BLaER1 treated with 17β-estradiol and CSF1 and Interleukin-3, amounts not matched to agents 10 nM and 100 nM (cell line): ENCODE measurements around the gene TEAD2.

Experiments
- H3K27ac ChIP-seq, 11 experiments: shearing (Covaris generic); formaldehyde crosslinking; 2 replicates each; pipeline ENCODE4 v1.8.1; 2022
- H3K27me3 ChIP-seq, 11 experiments: shearing (Covaris generic); formaldehyde crosslinking; 2 replicates each; pipeline ENCODE4 v1.8.1; 2022
- H3K36me3 ChIP-seq, 11 experiments: shearing (Covaris generic); formaldehyde crosslinking; 2 replicates each; pipeline ENCODE4 v1.8.1; 2022
- H3K4me1 ChIP-seq, 10 experiments: shearing (Covaris generic); formaldehyde crosslinking; 2 replicates each; pipeline ENCODE4 v1.8.1; 2022
- H3K4me2 ChIP-seq, 11 experiments: shearing (Covaris generic); formaldehyde crosslinking; 2 replicates each; pipeline ENCODE4 v1.8.1; 2022
- H3K4me3 ChIP-seq, 10 experiments: shearing (Covaris generic); formaldehyde crosslinking; 2 replicates each; pipeline ENCODE4 v1.8.1; 2022
- H3K9ac ChIP-seq, 11 experiments: shearing (Covaris generic); formaldehyde crosslinking; 2 replicates each; pipeline ENCODE4 v1.8.1; 2022
- H3K9me3 ChIP-seq, 11 experiments: shearing (Covaris generic); formaldehyde crosslinking; replicated peaks in 1 of 11; 2 replicates each; pipeline ENCODE4 v1.8.1; 2022
- H4K20me1 ChIP-seq, 11 experiments: shearing (Covaris generic); formaldehyde crosslinking; 2 replicates each; pipeline ENCODE4 v1.8.1; 2022
- Cebpa-rat ChIP-seq, 11 experiments: shearing (Covaris generic); IDR thresholded peaks; 2 replicates each; pipeline ENCODE4 v1.8.1; 2022

The TEAD2 gene

DNA sequence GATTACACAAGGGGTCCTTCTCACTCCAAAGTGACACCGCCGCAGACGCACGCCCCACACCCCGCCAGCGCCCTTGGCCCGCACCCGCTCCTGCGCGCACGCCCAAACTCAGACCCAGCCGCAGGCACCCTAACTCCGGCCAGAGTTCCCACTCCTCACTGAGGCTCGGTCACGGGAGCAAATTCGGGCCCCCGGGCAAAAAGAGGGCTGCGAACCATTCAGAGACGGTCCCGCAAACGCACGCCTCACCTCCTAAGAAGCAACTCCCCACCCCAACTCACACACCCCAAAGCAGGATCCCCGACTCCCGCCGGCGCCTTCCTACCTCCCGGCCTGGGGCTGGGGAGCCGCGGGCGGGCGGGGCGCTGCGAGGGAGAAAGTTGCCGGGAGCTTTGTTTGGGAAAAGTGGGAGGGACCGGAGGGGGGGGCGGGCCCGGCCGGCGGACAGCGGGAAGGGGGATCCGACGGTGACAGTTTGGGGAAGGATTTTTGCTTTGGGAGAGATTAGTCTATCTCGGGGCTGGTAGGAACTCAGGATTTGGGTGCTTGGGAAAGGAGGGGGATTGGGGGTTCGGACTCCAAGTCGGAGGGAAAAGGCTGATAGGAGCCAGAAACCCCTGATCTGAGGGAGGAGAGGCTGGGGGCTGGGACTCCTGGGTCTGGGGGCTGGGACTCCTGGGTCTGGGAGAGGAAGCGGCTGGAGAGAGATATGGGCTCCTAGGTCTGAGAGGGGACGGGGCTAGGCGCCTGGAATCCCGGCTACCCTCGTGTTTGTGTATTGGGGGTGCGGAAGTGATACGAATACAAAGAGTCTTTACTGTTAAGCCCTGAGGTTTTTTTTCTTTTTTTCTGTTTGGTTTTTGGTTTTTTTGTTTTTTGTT lies at the start of gene TEAD2:
TSS of gene TEAD2 (minus strand) at position 369 of the 881 bp plus-strand sequence. CDS start 2,341 bp downstream, outside the sequence.
- Histone ChIP-seq H3K36me3 (no peaks in the 10 kb centered on the region), H3K4me1 (peaks cover 0 to 2% (median 0%) of the 10 kb centered on the region in 10 experiments; a peak in 2 of 20 replicates), H3K9me3 (peaks cover 8 to 12% (median 10%) of the 10 kb centered on the region in 11 experiments; a peak in 20 of 22 replicates), H3K4me3 (peak within 1 kb of the TSS in 2 of 10 experiments; percentile 8 to 12; a peak in 1 of 20 replicates), H3K4me2 (no peak within 1 kb of the TSS), H3K9ac (no peak within 1 kb of the TSS), H3K27ac (no peak within 1 kb of the TSS), H3K27me3 (peaks cover 53 to 80% (median 67%) of the 10 kb centered on the region in 11 experiments), H4K20me1 (no peaks in the 10 kb centered on the region; a peak in 1 of 22 replicates)
- no peak for TF ChIP-seq Cebpa-rat (IDR thresholded peaks at IDR 0.05)

DNA sequence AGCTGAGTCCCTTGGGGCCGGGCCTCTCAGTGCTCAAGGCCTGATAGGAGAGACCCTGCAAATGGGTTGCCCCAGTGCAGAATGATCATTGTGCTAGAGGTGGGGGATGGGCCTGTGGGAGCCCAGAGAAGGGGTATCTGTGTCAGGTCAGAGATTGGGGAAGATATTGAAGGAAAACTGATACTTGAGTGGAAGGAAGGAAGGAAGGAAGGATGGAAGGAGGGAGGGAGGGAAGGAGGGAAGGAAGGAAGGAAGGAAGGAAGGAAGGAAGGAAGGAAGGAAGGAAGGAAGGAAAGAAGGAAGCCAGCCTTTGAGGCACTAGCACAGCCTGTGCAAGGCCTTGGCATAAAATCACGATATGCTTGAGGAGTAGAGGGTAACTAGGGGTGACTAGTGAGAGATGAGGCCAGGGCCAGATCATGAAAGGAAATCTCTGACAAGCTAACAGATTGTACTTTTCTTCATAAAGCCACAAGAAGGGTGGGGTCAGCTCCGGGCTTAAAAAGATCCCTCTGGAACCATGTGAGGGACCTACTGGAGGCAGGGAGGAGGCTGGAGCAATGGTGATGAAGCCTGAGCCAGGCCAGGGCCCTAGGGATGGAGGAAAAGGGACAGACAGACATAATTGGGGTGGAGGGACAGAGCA lies 49.6 kb upstream of the TEAD2 start:
- peak overlapping the region in 9 of 11 experiments; percentile 21 to 86 (median 81); a peak in 13 of 22 replicates for H3K27ac ChIP-seq
- H3K4me2 ChIP-seq, result peak overlapping the region; percentile 79 to 99 (median 93)
- 0 out of 22 replicates have a peak overlapping the region, but pooled peaks of 4 of the 11 experiments have one; percentile 0 to 34 (median 22) for H3K9ac ChIP-seq
- TF ChIP-seq Cebpa-rat (IDR thresholded peaks at IDR 0.05), result no peak
- H3K4me3 ChIP-seq, result peak overlapping the region in 3 of 10 experiments; percentile 3 to 26 (median 20); a peak in 1 of 20 replicates
- H3K9me3 ChIP-seq, result no peaks in the 10 kb centered on the region
- no peaks in the 10 kb centered on the region for H3K36me3 ChIP-seq
- peaks cover 100% of the 10 kb centered on the region in 10 experiments for H3K4me1 ChIP-seq
- H3K27me3 ChIP-seq, result no peaks in the 10 kb centered on the region
- H4K20me1 ChIP-seq, result no peaks in the 10 kb centered on the region

DNA sequence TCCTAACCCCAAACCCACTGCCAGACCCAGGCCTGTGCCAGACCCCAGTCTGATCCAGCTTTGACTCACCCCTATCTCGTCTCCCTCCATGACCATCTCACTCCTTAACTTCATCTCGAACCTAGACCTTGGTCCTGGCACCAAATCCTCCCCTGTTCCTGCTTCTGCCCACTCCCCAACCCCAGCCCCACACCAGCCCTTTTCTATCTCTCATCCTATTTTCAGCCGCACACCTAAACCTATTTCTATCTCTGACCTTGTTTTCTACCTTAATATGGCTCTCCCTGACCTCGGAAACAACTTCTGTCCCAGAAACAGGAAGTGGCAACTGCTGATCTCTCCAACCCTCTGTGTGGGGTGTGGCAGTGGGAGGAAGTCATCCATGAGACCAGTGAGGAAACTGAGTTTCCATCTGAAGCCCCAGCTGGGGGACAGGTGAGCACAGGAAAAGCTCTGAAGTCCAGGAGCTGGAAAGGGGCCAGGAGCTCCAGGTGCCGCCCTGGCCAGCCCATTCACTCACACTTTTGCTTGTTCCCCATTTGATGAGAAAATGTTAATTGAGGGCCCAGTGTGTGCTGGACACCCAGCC lies 47.3 kb upstream of the TEAD2 start:
- H3K36me3 ChIP-seq, result no peaks in the 10 kb centered on the region
- no peak for TF ChIP-seq Cebpa-rat (IDR thresholded peaks at IDR 0.05)
- H3K27me3 ChIP-seq, result no peaks in the 10 kb centered on the region
- H3K4me3 ChIP-seq, result peak overlapping the region in 7 of 10 experiments; percentile 8 to 50 (median 36); a peak in 11 of 20 replicates
- peak overlapping the region; percentile 34 to 71 (median 61); a peak in 19 of 22 replicates for H3K9ac ChIP-seq
- peak overlapping the region; percentile 59 to 89 (median 81); a peak in 21 of 22 replicates for H3K27ac ChIP-seq
- H3K9me3 ChIP-seq, result no peaks in the 10 kb centered on the region
- H3K4me2 ChIP-seq, result peak overlapping the region; percentile 85 to 99 (median 93)
- peaks cover 81 to 100% (median 99%) of the 10 kb centered on the region in 10 experiments for H3K4me1 ChIP-seq
- H4K20me1 ChIP-seq, result no peaks in the 10 kb centered on the region

DNA sequence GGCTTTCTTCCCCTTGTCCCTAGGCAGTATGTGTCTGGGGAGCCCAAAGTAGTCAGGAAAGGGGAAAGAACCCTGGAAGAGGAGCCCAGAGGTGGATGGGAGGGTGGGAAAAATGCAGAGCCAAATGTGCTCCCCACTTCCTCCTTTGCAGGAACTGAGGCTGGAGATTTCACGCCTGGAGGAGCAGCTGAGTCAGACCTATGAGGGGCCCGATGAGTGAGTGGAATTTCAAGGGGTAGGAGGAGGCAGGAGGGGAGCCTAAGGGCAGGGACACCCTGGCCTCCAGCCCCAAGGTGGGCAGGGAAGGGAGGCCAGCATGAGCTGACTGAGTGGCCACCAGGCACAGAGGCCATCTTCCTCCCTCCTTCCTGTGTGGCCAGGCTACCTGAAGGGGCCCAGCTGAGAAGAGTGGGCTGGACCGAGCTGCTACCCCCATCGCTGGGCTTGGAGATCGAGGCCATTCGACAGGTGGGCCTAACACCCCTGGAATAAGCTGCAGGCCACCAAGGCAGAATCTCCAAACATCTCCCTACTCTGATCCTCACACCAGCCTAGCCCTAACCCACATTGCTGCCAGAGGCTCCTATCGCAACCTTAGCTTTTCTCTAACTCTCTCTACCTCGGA lies 46.7 kb upstream of the TEAD2 start:
- peaks cover 75 to 100% (median 99%) of the 10 kb centered on the region in 10 experiments for H3K4me1 ChIP-seq
- TF ChIP-seq Cebpa-rat (IDR thresholded peaks at IDR 0.05), result no peak
- no peaks in the 10 kb centered on the region for H3K27me3 ChIP-seq
- no peaks in the 10 kb centered on the region for H3K36me3 ChIP-seq
- peak overlapping the region; percentile 34 to 71 (median 61); a peak in 19 of 22 replicates for H3K9ac ChIP-seq
- no peaks in the 10 kb centered on the region for H3K9me3 ChIP-seq
- no peaks in the 10 kb centered on the region for H4K20me1 ChIP-seq
- peak overlapping the region; percentile 85 to 99 (median 93) for H3K4me2 ChIP-seq
- peak overlapping the region; percentile 59 to 89 (median 81); a peak in 21 of 22 replicates for H3K27ac ChIP-seq
- H3K4me3 ChIP-seq, result peak overlapping the region in 7 of 10 experiments; percentile 8 to 50 (median 36); a peak in 11 of 20 replicates

DNA sequence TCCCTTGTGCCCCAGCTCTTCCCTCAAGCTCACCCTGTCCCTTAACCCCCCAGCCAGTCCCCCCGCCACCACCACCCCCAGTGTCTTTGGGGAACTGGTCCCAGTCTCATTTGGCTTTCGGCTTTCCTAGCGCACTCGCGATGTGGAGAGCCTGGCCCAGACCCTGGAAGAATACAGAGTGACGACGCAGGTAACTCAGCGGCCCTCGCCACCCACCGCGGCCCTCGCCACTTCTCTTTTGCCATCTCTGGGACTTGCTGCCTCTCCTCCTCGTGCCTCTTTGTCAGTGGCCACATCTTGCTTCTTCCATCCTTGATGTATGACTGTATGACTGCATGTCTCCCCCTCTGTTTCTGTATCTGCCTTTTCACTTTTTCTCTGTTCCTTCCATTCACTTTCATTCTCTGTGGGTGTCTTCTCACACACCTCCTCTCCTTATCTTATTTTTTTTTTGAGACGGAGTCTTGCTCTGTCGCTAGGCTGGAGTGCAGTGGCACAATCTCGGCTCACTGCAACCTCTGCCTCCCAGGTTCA lies 45.3 kb upstream of the TEAD2 start:
- Histone ChIP-seq H3K9me3 (no peaks in the 10 kb centered on the region), H3K9ac (no peak overlapping the region), H3K27ac (peak overlapping the region in 3 of 11 experiments; percentile 74 to 85 (median 81); a peak in 3 of 22 replicates), H3K36me3 (no peaks in the 10 kb centered on the region), H4K20me1 (no peaks in the 10 kb centered on the region), H3K27me3 (no peaks in the 10 kb centered on the region), H3K4me1 (peaks cover 73 to 100% (median 99%) of the 10 kb centered on the region in 10 experiments), H3K4me3 (no peak overlapping the region), H3K4me2 (peak overlapping the region; percentile 85 to 99 (median 93))
- TF ChIP-seq Cebpa-rat (IDR thresholded peaks at IDR 0.05), result no peak

DNA sequence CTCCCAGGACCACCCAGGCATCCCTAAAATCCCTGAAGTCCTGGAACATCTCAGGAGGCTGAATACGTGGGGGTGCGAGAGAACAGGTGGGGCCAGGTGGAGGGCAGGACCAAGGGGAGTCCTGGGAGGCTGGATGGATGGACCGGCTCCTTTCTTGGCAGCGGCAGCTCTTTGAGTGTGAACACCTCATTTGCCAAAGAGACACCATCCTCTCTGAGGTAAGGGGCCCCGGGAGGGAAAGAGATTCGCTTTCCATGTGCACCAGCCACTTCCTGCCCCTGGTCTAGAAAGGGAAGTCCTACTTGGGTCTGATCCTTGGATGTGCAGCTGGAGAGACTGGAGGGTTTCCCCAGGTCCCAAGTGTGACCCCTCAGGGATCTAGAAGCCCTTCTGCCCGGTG lies 44.9 kb upstream of the TEAD2 start:
- H3K27me3 ChIP-seq, result no peaks in the 10 kb centered on the region
- H3K4me3 ChIP-seq, result no peak overlapping the region
- H3K9me3 ChIP-seq, result no peaks in the 10 kb centered on the region
- TF ChIP-seq Cebpa-rat (IDR thresholded peaks at IDR 0.05), result no peak
- H3K4me2 ChIP-seq, result peak overlapping the region; percentile 85 to 99 (median 93); a peak in 21 of 22 replicates
- peaks cover 71 to 100% (median 99%) of the 10 kb centered on the region in 10 experiments for H3K4me1 ChIP-seq
- no peak overlapping the region for H3K27ac ChIP-seq
- H3K9ac ChIP-seq, result no peak overlapping the region
- H4K20me1 ChIP-seq, result no peaks in the 10 kb centered on the region
- H3K36me3 ChIP-seq, result no peaks in the 10 kb centered on the region

DNA sequence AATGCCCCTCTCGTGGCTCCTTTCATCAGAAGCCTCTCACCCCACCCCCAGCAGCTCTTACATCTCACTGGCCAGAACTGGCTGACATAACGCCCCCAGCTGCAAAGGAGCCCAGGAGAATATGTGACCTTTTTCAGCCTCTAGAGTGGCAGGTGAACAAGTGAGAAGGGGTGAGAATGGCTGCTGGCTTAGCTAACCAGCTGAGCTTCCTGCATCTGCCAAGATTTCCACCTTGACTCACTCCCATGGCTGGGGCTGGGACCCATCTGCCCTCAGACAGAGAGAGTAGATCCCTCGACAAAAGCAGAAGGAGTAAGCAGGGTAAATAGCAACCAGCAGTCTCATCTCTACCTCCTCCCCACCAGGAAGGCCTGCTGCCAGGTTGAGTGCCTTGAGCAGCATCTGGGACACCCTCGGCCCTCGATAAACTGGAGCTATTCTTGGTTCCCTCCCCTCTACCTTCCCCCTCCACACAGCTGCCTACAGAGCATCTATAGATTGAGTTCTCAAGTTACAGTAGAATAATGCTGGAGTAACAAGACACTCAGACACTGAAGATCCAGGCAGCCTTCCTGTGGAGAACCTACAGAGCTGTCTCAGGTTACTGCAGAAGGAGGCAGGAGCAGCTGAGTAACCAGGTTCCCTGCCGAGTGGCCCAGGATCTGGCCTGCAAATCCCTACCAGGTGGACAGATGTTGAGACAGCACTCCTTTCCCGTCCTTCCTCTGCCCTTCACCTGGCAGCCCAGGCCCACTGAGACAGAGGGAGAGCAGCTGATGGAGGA lies 41.4 kb upstream of the TEAD2 start:
- Histone ChIP-seq H3K4me1 (peaks cover 36 to 87% (median 77%) of the 10 kb centered on the region in 10 experiments), H3K27me3 (no peaks in the 10 kb centered on the region), H3K36me3 (no peaks in the 10 kb centered on the region), H3K4me2 (peak overlapping the region; percentile 15 to 95 (median 73)), H3K4me3 (no peak overlapping the region), H3K9ac (peak overlapping the region in 8 of 11 experiments; percentile 1 to 67 (median 48); a peak in 12 of 22 replicates), H4K20me1 (no peaks in the 10 kb centered on the region), H3K27ac (peak overlapping the region in 8 of 11 experiments; percentile 24 to 75 (median 64); a peak in 16 of 22 replicates), H3K9me3 (no peaks in the 10 kb centered on the region)
- peak in 1 of 11 experiments; percentile 69; a peak in 1 of 22 replicates for TF ChIP-seq Cebpa-rat (IDR thresholded peaks at IDR 0.05)
